ENCODE measurements around the gene CIC.
"Not testable (repeated sequence)": the region's sequence is repeated elsewhere in the genome, so short reads cannot be mapped to it uniquely, and the experiment has no call there.

CIC gene

GRCh38 chr19:42315024-42315423 lies 46.0 kb downstream of the CIC start:
- no peak for DNase-seq

GRCh38 chr19:42316223-42317211 lies 47.5 kb downstream of the CIC start:
- DNase-seq, result no peak

- DNase-seq, result no peak
Observed at GRCh38 chr19:42317535-42317934, 48.5 kb downstream of the CIC start.

- no peak for DNase-seq
Observed at GRCh38 chr19:42322305-42322704, 53.3 kb downstream of the CIC start.

GRCh38 chr19:42323473-42323851 lies 54.4 kb downstream of the CIC start:
- DNase-seq, result no peak

- DNase-seq, result no peak
Observed at GRCh38 chr19:42323852-42324654, 55.0 kb downstream of the CIC start.

- no peak for DNase-seq
Observed at GRCh38 chr19:42324655-42325307, 55.7 kb downstream of the CIC start.

- peak; percentile 98 for DNase-seq
Observed at GRCh38 chr19:42325308-42325895, 56.4 kb downstream of the CIC start, which contains the start of gene MEGF8. Gene MEGF8, plus strand, starts transcription at chr19:42325635. Its CDS starts 609 bp downstream, at chr19:42326244.

GRCh38 chr19:42325896-42326771 lies 57.1 kb downstream of the CIC start:
- no peak for DNase-seq

GRCh38 chr19:42326969-42327368 lies 57.9 kb downstream of the CIC start:
- no peak for DNase-seq

- DNase-seq, result no peak
Observed at GRCh38 chr19:42327381-42327780, 58.3 kb downstream of the CIC start.

- DNase-seq, result no peak
Observed at GRCh38 chr19:42328106-42328505, 59.1 kb downstream of the CIC start.

GRCh38 chr19:42328854-42329253 lies 59.8 kb downstream of the CIC start:
- DNase-seq, result no peak

- no peak for DNase-seq
Observed at GRCh38 chr19:42330241-42330711, 61.2 kb downstream of the CIC start.

- not testable (repeated sequence) for DNase-seq
Observed at GRCh38 chr19:42331333-42331732, 62.3 kb downstream of the CIC start.

- DNase-seq, result no peak
Observed at GRCh38 chr19:42332059-42332458, 63.0 kb downstream of the CIC start.

- no peak for DNase-seq
Observed at GRCh38 chr19:42333018-42333417, 64.0 kb downstream of the CIC start.

- DNase-seq, result no peak
Observed at GRCh38 chr19:42333975-42334696, 65.1 kb downstream of the CIC start.

GRCh38 chr19:42334697-42335373 lies 65.8 kb downstream of the CIC start:
- no peak for DNase-seq

GRCh38 chr19:42335374-42335936 lies 66.4 kb downstream of the CIC start:
- no peak for DNase-seq
